Measurements from ENCODE around the gene CEP162. TPM values are rescaled to one million over a fixed set of nuclear protein-coding genes. Genes with fewer than 3 reads are reported as not detected.

Gene CEP162
- total RNA-seq: 6.1 and 12.4 TPM in 2 replicates

GRCh38 chr6:84227434-84228197 is at the start of gene CEP162:
Gene CEP162, minus strand, starts transcription at chr6:84227643. Its CDS starts 1,250 bp downstream, at chr6:84226393.

Other genes starting within 250 kb of the CEP162 start
- 0.50 and 1.7 TPM in 2 replicates for gene MRAP2, start 193.9 kb downstream of the CEP162 start, total RNA-seq

Data from smooth muscle cell of trachea (primary cell).